HG03558 (cell line): ENCODE data around the gene FBXW11.

Source experiments
- ATAC-seq: cut with Tn5 transposase; IDR thresholded peaks from one replicate; pipeline ENCODE4 v1.9.1; 2021; ENCODE audit warnings: moderate number of reproducible peaks; ENCODE audit not compliant: unreplicated experiment; ENCODE audit errors: extremely low read depth

FBXW11 gene

DNA sequence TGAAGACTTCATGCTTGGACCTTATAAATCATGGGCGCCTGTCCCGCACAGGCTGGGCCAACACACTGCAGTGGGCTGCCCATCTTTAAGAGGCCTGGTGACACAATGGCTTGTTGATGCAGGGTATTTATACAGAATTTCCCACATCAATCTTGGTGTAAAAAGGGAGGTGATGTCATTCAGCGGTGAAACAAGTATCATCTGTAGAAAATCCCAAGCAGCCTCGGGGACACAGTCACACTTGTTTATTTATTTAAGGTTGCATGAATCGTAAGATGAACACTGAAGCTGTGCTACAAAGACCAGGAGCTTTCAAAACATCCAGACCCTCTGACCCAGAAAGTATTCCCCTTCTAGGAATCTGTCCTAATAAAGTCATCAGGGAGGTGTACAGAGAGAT lies 180.3 kb downstream of the FBXW11 start:
- no peak for ATAC-seq

DNA sequence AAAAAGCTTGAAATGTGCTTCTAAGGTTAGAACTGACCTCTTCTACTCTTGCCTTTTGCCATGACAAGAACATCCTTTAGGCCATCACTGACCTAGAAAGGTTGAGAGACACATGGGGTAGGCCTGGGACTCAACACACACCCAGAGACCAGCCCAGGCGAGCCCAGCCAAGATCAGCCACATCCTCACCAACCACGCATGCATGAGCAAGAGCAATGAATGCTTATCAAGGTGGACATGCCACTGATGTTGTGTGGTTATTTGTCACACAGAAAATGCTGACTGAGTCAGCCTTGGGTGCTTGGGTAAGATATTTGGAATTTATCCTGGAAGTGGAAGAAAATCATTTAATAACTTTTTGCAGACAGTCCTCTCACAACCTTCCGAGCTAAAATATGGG lies 181.4 kb downstream of the FBXW11 start:
- no peak for ATAC-seq

GRCh38 chr5:171823269-171823668 lies 183.2 kb downstream of the FBXW11 start:
- no peak for ATAC-seq

- no peak for ATAC-seq
Measured at GRCh38 chr5:171821286-171821685, 185.2 kb downstream of the FBXW11 start.

DNA sequence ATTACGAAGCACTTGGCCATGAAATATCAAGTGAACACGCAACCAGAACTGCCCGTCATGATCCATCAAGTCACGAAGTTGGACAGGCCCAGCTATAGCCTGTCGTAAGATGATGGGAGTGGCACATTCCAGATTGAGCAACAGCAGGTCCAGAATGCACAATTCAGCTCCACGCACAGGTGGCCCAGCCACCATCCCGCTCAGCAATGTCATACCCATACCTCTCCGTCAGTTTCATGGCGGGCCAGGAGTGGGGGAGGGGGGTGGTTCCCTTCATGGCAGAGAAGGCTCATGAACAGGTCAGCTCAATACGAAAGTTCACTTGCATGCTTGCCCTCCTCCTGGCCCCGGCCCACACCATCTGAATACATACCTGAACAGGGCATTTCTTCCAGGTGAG lies 185.9 kb downstream of the FBXW11 start:
- no peak for ATAC-seq

DNA sequence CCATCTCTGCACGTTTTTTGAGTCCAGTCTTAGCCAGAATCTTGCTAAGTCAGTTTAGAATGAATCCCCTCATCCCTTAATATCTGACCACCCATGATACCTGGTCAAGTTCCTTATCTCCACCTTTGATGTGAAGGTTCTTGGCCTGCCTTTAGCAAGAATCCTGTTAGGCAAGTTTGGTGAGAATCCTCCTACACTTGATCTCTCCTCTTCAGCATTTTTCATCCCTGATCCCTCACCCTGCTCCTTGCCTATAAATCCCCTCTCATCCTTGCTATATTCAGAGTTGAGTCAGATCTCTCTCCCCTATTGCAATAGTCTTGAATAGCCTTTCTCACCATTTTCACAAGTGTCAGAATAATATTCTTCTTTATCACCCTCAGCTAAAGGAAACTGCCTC lies 189.8 kb downstream of the FBXW11 start:
- ATAC-seq, result no peak

GRCh38 chr5:171813813-171814490 lies 192.5 kb downstream of the FBXW11 start:
- no peak for ATAC-seq

DNA sequence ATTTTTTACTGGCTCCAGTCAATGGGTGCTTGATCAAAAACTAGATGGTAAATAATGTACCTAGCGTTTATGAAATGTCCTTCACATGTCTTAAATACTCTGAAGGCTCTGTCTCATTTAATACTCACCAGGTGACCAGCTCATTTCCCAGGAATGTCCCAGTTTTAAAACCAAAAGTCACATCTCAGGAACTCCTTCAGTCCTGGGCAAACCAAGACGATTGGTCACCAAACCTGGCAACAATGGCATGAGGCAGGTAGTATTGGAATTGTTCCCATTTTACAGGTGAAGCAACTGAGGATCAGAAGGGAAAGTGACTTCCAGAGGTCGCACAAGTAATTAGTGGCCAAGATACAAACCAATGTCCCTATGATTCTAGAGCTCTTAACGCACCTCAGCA lies 193.2 kb downstream of the FBXW11 start:
- ATAC-seq, result no peak
